GM19324 (cell line): ENCODE measurements around the gene KRTAP4-12.
"Not testable (repeated sequence)": the region's sequence is repeated elsewhere in the genome, so short reads cannot be mapped to it uniquely, and the experiment has no call there.

Experiments used
- ATAC-seq: cut with Tn5 transposase; IDR thresholded peaks from one replicate; pipeline ENCODE4 v1.9.1; 2021; ENCODE audit warnings: mild to moderate bottlenecking, moderate library complexity; ENCODE audit not compliant: unreplicated experiment, low FRiP score

Gene KRTAP4-12

GRCh38 chr17:41098481-41098880 lies 25.5 kb downstream of the KRTAP4-12 start:
- ATAC-seq, result no peak

- no peak for ATAC-seq
Observed at GRCh38 chr17:41098042-41098441, 25.9 kb downstream of the KRTAP4-12 start, which contains the start of gene KRTAP4-8. Gene KRTAP4-8, minus strand, starts transcription at chr17:41098142. Its CDS starts 58 bp downstream, at chr17:41098084.

GRCh38 chr17:41096055-41096454 lies 27.9 kb downstream of the KRTAP4-12 start:
- ATAC-seq, result no peak

- ATAC-seq, result not testable (repeated sequence)
Observed at GRCh38 chr17:41088760-41089352, 35.1 kb downstream of the KRTAP4-12 start.

GRCh38 chr17:41084100-41084856 lies 39.7 kb downstream of the KRTAP4-12 start, which contains the start of gene KRTAP4-7:
Gene KRTAP4-7, plus strand, starts transcription at chr17:41084150. Its CDS starts 57 bp downstream, at chr17:41084207.
- not testable (repeated sequence) for ATAC-seq

GRCh38 chr17:41083427-41083826 lies 40.6 kb downstream of the KRTAP4-12 start:
- ATAC-seq, result not testable (repeated sequence)

- ATAC-seq, result no peak
Observed at GRCh38 chr17:41082626-41083025, 41.4 kb downstream of the KRTAP4-12 start.

GRCh38 chr17:41076788-41077187 lies 47.2 kb downstream of the KRTAP4-12 start:
- ATAC-seq, result no peak

GRCh38 chr17:41073676-41074075 lies 50.3 kb downstream of the KRTAP4-12 start:
- no peak for ATAC-seq
